ENCODE measurements around the gene FAM89B.
A peak's percentile ranks its signal among the peaks of the same experiment; 100 is the strongest.

Gene FAM89B

DNA sequence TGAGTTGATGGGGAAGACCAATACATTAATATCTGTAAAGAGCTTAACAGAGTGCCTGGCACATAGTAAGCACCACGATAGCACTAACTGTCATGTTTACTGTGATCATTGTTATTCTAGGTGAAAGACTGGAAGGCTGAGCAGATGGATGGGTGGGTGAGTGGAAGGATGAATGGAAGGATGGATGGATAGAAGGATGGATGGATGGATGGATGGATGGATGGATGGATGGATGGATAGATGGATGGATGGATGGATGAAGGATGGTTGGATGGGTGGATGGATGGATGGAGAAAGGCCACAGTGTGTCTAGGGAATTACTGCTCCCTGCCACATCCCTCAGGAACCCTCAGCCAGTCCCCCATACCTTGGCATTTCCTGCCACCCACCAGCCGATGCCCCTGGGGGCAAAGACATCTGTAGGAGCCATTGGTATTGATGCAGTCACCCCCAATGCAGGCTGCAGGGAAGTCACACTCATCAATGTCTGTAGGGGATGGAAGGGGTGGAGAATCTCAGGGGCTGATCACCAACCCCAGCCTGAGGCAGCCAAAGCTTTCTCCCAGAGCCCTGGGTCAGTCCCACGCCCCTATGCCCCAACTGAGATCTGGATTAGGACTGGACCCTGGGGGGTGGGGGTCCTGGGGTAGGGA, 29.5 kb upstream of the FAM89B start:
- Mint-ChIP-seq H3K9me3 (no peaks in the 10 kb centered on the region), H3K36me3 (ENCODE audit: low read depth) (peaks cover 9% of the 10 kb centered on the region), H3K4me1 (peaks cover 49% of the 10 kb centered on the region), H3K27ac (no peak overlapping the region), H3K4me3 (no peak overlapping the region), H3K27me3 (ENCODE audit: low read depth, poor library complexity) (peaks cover 82% of the 10 kb centered on the region)
- no peak for TF ChIP-seq CTCF (IDR thresholded peaks at IDR 0.05)
- no peak for DNase-seq

GRCh38 chr11:65545853-65546216, 26.5 kb upstream of the FAM89B start:
- peaks cover 83% of the 10 kb centered on the region for H3K27me3 Mint-ChIP-seq (ENCODE audit: low read depth, poor library complexity)

DNA sequence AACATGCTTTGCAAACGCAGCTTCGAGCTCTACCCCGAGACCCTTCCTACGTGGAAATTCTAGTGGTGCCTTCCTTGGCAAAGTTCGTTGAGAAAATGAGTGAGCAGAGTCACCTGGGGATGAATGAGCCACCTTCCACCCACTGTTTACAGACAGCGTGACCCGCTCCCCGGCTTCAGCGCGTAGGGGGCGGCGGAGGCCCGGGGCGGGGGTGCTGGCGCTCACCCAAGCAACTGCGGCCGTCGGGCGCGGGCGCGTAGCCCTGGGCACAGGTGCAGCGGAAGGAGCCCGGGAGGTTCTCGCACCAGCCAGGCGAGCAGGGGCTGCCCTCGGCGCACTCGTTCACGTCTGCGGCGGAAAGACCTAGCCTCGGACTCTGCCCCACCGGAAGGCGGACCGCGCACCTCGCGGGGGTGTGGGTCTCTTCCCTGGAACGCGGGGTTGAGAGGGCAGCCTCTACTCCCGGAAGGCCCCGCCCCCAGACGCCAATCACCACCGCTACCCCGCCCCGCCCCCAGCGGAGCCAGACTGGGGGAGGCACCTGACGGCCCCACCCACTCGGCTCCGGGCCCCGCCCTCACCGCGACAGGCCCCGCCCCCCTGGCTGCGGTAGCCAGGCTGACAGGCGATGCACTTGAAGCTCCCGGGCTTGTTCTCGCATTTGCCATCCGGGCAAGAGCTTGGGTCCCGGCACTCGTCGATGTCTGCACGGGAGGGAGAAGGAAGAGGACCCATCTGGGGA, 25.9 kb upstream of the FAM89B start:
- peak; percentile 99 for DNase-seq
- peak overlapping the region; percentile 67 for H3K4me3 Mint-ChIP-seq
- TF ChIP-seq CTCF (IDR thresholded peaks at IDR 0.05), result no peak
- no peak overlapping the region for H3K27ac Mint-ChIP-seq
- H3K9me3 Mint-ChIP-seq, result no peaks in the 10 kb centered on the region
- H3K27me3 Mint-ChIP-seq (ENCODE audit: low read depth, poor library complexity), result peaks cover 83% of the 10 kb centered on the region
- peaks cover 69% of the 10 kb centered on the region for H3K4me1 Mint-ChIP-seq
- H3K36me3 Mint-ChIP-seq (ENCODE audit: low read depth), result peaks cover 10% of the 10 kb centered on the region

More at GRCh38 chr11:65545853-65546216, 26.5 kb upstream of the FAM89B start:
- peaks cover 10% of the 10 kb centered on the region for H3K36me3 Mint-ChIP-seq (ENCODE audit: low read depth)
- H3K9me3 Mint-ChIP-seq, result no peaks in the 10 kb centered on the region
- H3K27ac Mint-ChIP-seq, result no peak overlapping the region
- peaks cover 66% of the 10 kb centered on the region for H3K4me1 Mint-ChIP-seq
- H3K4me3 Mint-ChIP-seq, result peak overlapping the region; percentile 46
- no peak for TF ChIP-seq CTCF (IDR thresholded peaks at IDR 0.05)
- DNase-seq, result no peak

GRCh38 chr11:65547446-65548125, 24.8 kb upstream of the FAM89B start:
- DNase-seq, result no peak
- H3K4me1 Mint-ChIP-seq, result peaks cover 72% of the 10 kb centered on the region
- no peak overlapping the region for H3K27ac Mint-ChIP-seq
- H3K36me3 Mint-ChIP-seq (ENCODE audit: low read depth), result peaks cover 8% of the 10 kb centered on the region
- no peaks in the 10 kb centered on the region for H3K9me3 Mint-ChIP-seq
- no peak overlapping the region for H3K4me3 Mint-ChIP-seq
- TF ChIP-seq CTCF (IDR thresholded peaks at IDR 0.05), result no peak
- H3K27me3 Mint-ChIP-seq (ENCODE audit: low read depth, poor library complexity), result peaks cover 85% of the 10 kb centered on the region

GRCh38 chr11:65548395-65548794, 23.9 kb upstream of the FAM89B start:
- Mint-ChIP-seq H3K9me3 (no peaks in the 10 kb centered on the region), H3K27ac (no peak overlapping the region), H3K4me1 (peaks cover 74% of the 10 kb centered on the region), H3K27me3 (ENCODE audit: low read depth, poor library complexity) (peaks cover 85% of the 10 kb centered on the region), H3K4me3 (peak overlapping the region; percentile 16), H3K36me3 (ENCODE audit: low read depth) (peaks cover 5% of the 10 kb centered on the region)
- no peak for DNase-seq
- no peak for TF ChIP-seq CTCF (IDR thresholded peaks at IDR 0.05)
